B cell (primary cell): Measurements from ENCODE around the gene FSCN2. TPM values are rescaled to one million over a fixed set of nuclear protein-coding genes. Genes with fewer than 3 reads are reported as not detected.

Source experiments
- ATAC-seq: fragments of 200-7000 bp; cut with Tn5 transposase; one replicate; pipeline ENCODE4 v1.10.0; 2021; ENCODE audit warnings: low read depth, mild to moderate bottlenecking, moderate number of reproducible peaks, moderate library complexity
- CTCF ChIA-PET: fragments of 350-600 bp; sonication (Branson Sonifier 250); formaldehyde crosslinking; loops from one replicate; lab custom pipeline; 2021; ENCODE audit warnings: antibody characterized with exemption, inconsistent platforms; lab: Charles Lee
- POLR2A ChIA-PET: fragments of 350-600 bp; sonication (Branson Sonifier 250); formaldehyde crosslinking; loops from one replicate; lab custom pipeline; 2021; ENCODE audit warnings: antibody characterized with exemption; lab: Charles Lee
- DNase-seq: peaks from one replicate; pipeline ENCODE4 v3.0.0; 2013
- H2AFZ ChIP-seq: 2 replicates; pipeline ENCODE4 v1.6.1; 2012; ENCODE audit warnings: mild to moderate bottlenecking, low read depth, low read length; ENCODE audit not compliant: insufficient read depth, poor library complexity, severe bottlenecking
- H3K27ac ChIP-seq, 2 donors: 1 replicate in 1 of 2; 2 replicates in 1 of 2; pipeline ENCODE4 v1.5.1; 2012 to 2013; ENCODE audit warnings: low read length in 2 of 2, mild to moderate bottlenecking in 2 of 2, moderate library complexity in 1 of 2
- H3K27me3 ChIP-seq, 4 experiments: fragments of 200-600 bp in 1 of 4; sonication (generic) in 1 of 4; replicated peaks in 1 of 4; 1 replicate in 2 of 4; 2 replicates in 2 of 4; pipeline versions ENCODE4 v1.6.1 to v1.7.0; 2013 to 2016; ENCODE audit warnings: low read length in 3 of 4, mild to moderate bottlenecking in 2 of 4, mixed read lengths in 1 of 4, moderate library complexity in 1 of 4; ENCODE audit not compliant: insufficient read depth in 4 of 4, control insufficient read depth in 3 of 4; ENCODE audit errors: control extremely low read depth in 1 of 4
- H3K36me3 ChIP-seq, 2 experiments: replicated peaks in 1 of 2; 1 replicate in 1 of 2; 2 replicates in 1 of 2; pipeline versions ENCODE4 v1.6.1 to v1.7.1; 2013; ENCODE audit warnings: low read length in 1 of 2; ENCODE audit not compliant: insufficient read depth in 2 of 2, control insufficient read depth in 1 of 2; ENCODE audit errors: control extremely low read depth in 1 of 2, extremely low read depth in 1 of 2
- H3K4me1 ChIP-seq, 2 donors: fragments of 200-600 bp in 1 of 2; sonication (generic) in 1 of 2; 1 replicate in 1 of 2; 2 replicates in 1 of 2; pipeline versions ENCODE4 v1.5.1 to v1.6.1; 2013 to 2017; ENCODE audit warnings: low read length in 2 of 2; ENCODE audit not compliant: control insufficient read depth in 2 of 2, insufficient read depth in 2 of 2
- H3K4me2 ChIP-seq: replicated peaks from 2 replicates; pipeline ENCODE3; 2012; ENCODE audit warnings: mild to moderate bottlenecking, low read depth, low read length; ENCODE audit not compliant: poor library complexity, severe bottlenecking
- H3K4me3 ChIP-seq, 5 experiments: fragments of 200-600 bp in 1 of 5; sonication (generic) in 1 of 5; 1 replicate in 3 of 5; 2 replicates in 2 of 5; pipeline versions ENCODE4 v1.5.1 to v1.7.0; 2011 to 2016; ENCODE audit warnings: low read length in 4 of 5, mild to moderate bottlenecking in 4 of 5, low read depth in 2 of 5, control low read depth in 1 of 5, moderate library complexity in 1 of 5; ENCODE audit not compliant: insufficient read depth in 1 of 5; ENCODE audit errors: control extremely low read depth in 1 of 5, extremely low read depth in 1 of 5
- H3K79me2 ChIP-seq: fragments of 200-600 bp; sonication (generic); one replicate; pipeline ENCODE4 v1.6.0; 2016; ENCODE audit warnings: low read length; ENCODE audit not compliant: control insufficient read depth, insufficient read depth
- H3K9ac ChIP-seq: fragments of 200-600 bp; sonication (generic); 2 replicates; pipeline ENCODE4 v1.6.1; 2017; ENCODE audit warnings: mild to moderate bottlenecking, low read length, moderate library complexity
- H3K9me3 ChIP-seq, 3 donors: one replicate each; pipeline versions ENCODE4 v1.6.1 to v1.7.1; 2013; ENCODE audit warnings: low read length in 2 of 3; ENCODE audit not compliant: control insufficient read depth in 2 of 3, insufficient read depth in 1 of 3; ENCODE audit errors: control extremely low read depth in 1 of 3
- H4K20me1 ChIP-seq: 2 replicates; pipeline ENCODE4 v1.6.0; 2012; ENCODE audit warnings: mild to moderate bottlenecking, low read length; ENCODE audit not compliant: insufficient read depth, control insufficient read depth, poor library complexity, severe bottlenecking
- H3K27ac Mint-ChIP-seq: one replicate; pipeline ENCODE4 v1.8.0; 2021; ENCODE audit warnings: mixed read lengths
- H3K27me3 Mint-ChIP-seq: one replicate; pipeline ENCODE4 v1.8.0; 2021; ENCODE audit warnings: mixed read lengths
- H3K4me1 Mint-ChIP-seq: one replicate; pipeline ENCODE4 v1.8.0; 2021; ENCODE audit warnings: mixed read lengths
- H3K4me3 Mint-ChIP-seq: one replicate; pipeline ENCODE4 v1.8.0; 2021; ENCODE audit warnings: mixed read lengths
- H3K9me3 Mint-ChIP-seq: one replicate; pipeline ENCODE4 v1.8.0; 2022; ENCODE audit warnings: mixed read lengths; ENCODE audit not compliant: insufficient read depth
- EZH2 ChIP-seq: IDR thresholded peaks from 2 replicates; pipeline ENCODE4 v1.6.1; 2012; ENCODE audit warnings: borderline replicate concordance, low read depth, mild to moderate bottlenecking, moderate library complexity, low read length; ENCODE audit not compliant: insufficient read depth, poor library complexity, severe bottlenecking
- WGBS: methylation state at CpG from one replicate; pipeline ENCODE4 v1.1.5; 2013; ENCODE audit warnings: missing lambda C conversion rate; ENCODE audit not compliant: insufficient coverage; 5-methylcytosine and 5-hydroxymethylcytosine counted together
- intact Hi-C: fragments of 100-400 bp; cut with micrococcal nuclease; formaldehyde crosslinking; loops from one replicate; pipeline ENCODE4 v1.10.0; 2022
- polyA plus RNA-seq: library from polyadenylated mRNA; depleted of rRNA; stranded (reverse); fragments of >200 nt; gene quantifications from 2 replicates; pipeline ENCODE4 v1.2.3, GENCODE V29; 2012
- total RNA-seq, 2 donors: library from RNA; stranded (reverse); fragments of 120-200 nt in 1 of 2; gene quantifications; 1 replicate in 1 of 2; 2 replicates in 1 of 2; pipeline versions ENCODE4 v1.2.3 to v1.2.4, GENCODE V29; 2013 to 2022
- TF ChIP-seq, protein P1 (sequence below): fragments of 200-600 bp; IDR thresholded peaks from one replicate; pipeline ENCODE4 v1.8.0; 2022; ENCODE audit warnings: antibody characterized with exemption, mild to moderate bottlenecking

Gene FSCN2
- total and polyA plus RNA-seq, 2 donors (not counting 1 experiment from before 2014, with no cell fraction given) = 6.3 to 12.0 TPM

- CTCF ChIA-PET = no interaction called here
- no peak overlapping the region for H3K27ac Mint-ChIP-seq
- Histone ChIP-seq H4K20me1 (no peaks in the 10 kb centered on the region), H3K4me3 (no peak overlapping the region), H3K27me3 (no peaks in the 10 kb centered on the region), H3K9me3 (no peaks in the 10 kb centered on the region), H3K4me2 (no peak overlapping the region), H2AFZ (no peak overlapping the region), H3K4me1 (no peaks in the 10 kb centered on the region), H3K9ac (no peak overlapping the region), H3K36me3 (no peaks in the 10 kb centered on the region), H3K79me2 (no peaks in the 10 kb centered on the region), H3K27ac (no peak overlapping the region)
- POLR2A ChIA-PET = no interaction called here
- H3K27me3 Mint-ChIP-seq = no peaks in the 10 kb centered on the region
- no peak for DNase-seq
- no peak for ATAC-seq
- intact Hi-C loops = no loop called here
- H3K4me3 Mint-ChIP-seq = no peak overlapping the region
- TF ChIP-seq, protein P1, sequence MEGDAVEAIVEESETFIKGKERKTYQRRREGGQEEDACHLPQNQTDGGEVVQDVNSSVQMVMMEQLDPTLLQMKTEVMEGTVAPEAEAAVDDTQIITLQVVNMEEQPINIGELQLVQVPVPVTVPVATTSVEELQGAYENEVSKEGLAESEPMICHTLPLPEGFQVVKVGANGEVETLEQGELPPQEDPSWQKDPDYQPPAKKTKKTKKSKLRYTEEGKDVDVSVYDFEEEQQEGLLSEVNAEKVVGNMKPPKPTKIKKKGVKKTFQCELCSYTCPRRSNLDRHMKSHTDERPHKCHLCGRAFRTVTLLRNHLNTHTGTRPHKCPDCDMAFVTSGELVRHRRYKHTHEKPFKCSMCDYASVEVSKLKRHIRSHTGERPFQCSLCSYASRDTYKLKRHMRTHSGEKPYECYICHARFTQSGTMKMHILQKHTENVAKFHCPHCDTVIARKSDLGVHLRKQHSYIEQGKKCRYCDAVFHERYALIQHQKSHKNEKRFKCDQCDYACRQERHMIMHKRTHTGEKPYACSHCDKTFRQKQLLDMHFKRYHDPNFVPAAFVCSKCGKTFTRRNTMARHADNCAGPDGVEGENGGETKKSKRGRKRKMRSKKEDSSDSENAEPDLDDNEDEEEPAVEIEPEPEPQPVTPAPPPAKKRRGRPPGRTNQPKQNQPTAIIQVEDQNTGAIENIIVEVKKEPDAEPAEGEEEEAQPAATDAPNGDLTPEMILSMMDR = no peak
- TF ChIP-seq EZH2 = no peak
- no peaks in the 10 kb centered on the region for H3K9me3 Mint-ChIP-seq
- WGBS = 84% methylated on average over 11 of the region's 12 CpGs
- no peaks in the 10 kb centered on the region for H3K4me1 Mint-ChIP-seq
These were observed 25.6 kb upstream of the FSCN2 start for GRCh38 chr17:81502471-81503017.

- H3K36me3 ChIP-seq = peaks cover 0 to under 1% of the 10 kb centered on the region in 2 experiments
- no peaks in the 10 kb centered on the region for H3K9me3 ChIP-seq
- H3K4me2 ChIP-seq = no peak overlapping the region
- ChIA-PET CTCF (no interaction called here), POLR2A (interaction anchor here (0.5 kb wide), 1 partner anchor 94 kb away, joined by 4 read pairs; no protein-coding TSS in a partner anchor)
- Mint-ChIP-seq H3K4me3 (no peak overlapping the region), H3K9me3 (no peaks in the 10 kb centered on the region), H3K27ac (no peak overlapping the region), H3K27me3 (no peaks in the 10 kb centered on the region), H3K4me1 (peaks cover 4% of the 10 kb centered on the region)
- H4K20me1 ChIP-seq = peaks cover 4% of the 10 kb centered on the region
- no peaks in the 10 kb centered on the region for H3K79me2 ChIP-seq
- DNase-seq (no peak), ATAC-seq (no peak)
- H3K4me1 ChIP-seq = peaks cover under 1 to 2% of the 10 kb centered on the region in 2 donors
- H3K4me3 ChIP-seq = no peak overlapping the region
- H2AFZ ChIP-seq = no peak overlapping the region
- intact Hi-C loops = no loop called here
- H3K27me3 ChIP-seq = no peaks in the 10 kb centered on the region
- no peak overlapping the region for H3K9ac ChIP-seq
- TF ChIP-seq, protein P1 = no peak
- TF ChIP-seq EZH2 = no peak
- no peak overlapping the region for H3K27ac ChIP-seq
These were observed 24.6 kb upstream of the FSCN2 start for GRCh38 chr17:81503619-81504018.
